A673 (cell line): ENCODE results near the gene WDR31. TPM values are rescaled to one million over a fixed set of nuclear protein-coding genes. Genes with fewer than 3 reads are reported as not detected.

Source experiments
- BruUV-seq: library from RNA; stranded (reverse); fragments of 400-500 nt; replicated peaks from 2 replicates; lab custom pipeline; 2021; lab: Mats Ljungman, UMichigan
- CTCF ChIA-PET: fragments of 300-600 bp; sonication (Branson Sonifier 250); formaldehyde crosslinking; loops from one replicate; lab custom pipeline; 2022; ENCODE audit warnings: antibody characterized with exemption; lab: Charles Lee
- POLR2A ChIA-PET: fragments of 300-600 bp; sonication (Branson Sonifier 250); formaldehyde crosslinking; loops from one replicate; lab custom pipeline; 2022; ENCODE audit warnings: antibody characterized with exemption; ENCODE audit not compliant: low non-redundant PET; lab: Charles Lee
- DNase-seq: peaks from one replicate; pipeline ENCODE4 v3.0.0-alpha.2; 2015; ENCODE audit warnings: low spot score
- H3K27ac ChIP-seq: fragments of 200-600 bp; sonication (generic); 2 replicates; pipeline ENCODE4 v1.5.1; 2016; ENCODE audit warnings: mixed run types, low read depth, mild to moderate bottlenecking, mixed read lengths, antibody characterized with exemption, low read length; ENCODE audit not compliant: poor library complexity, severe bottlenecking
- H3K27me3 ChIP-seq: fragments of 200-600 bp; sonication (generic); replicated peaks from 2 replicates; pipeline ENCODE4 v1.6.1; 2017; ENCODE audit warnings: mixed run types, low read depth, mild to moderate bottlenecking, mixed read lengths, antibody characterized with exemption, low read length; ENCODE audit not compliant: insufficient read depth, poor library complexity
- H3K36me3 ChIP-seq: fragments of 200-600 bp; sonication (generic); 2 replicates; pipeline ENCODE4 v1.6.1; 2016; ENCODE audit warnings: mixed run types, mild to moderate bottlenecking, mixed read lengths, antibody characterized with exemption, low read length; ENCODE audit not compliant: insufficient read depth, poor library complexity, severe bottlenecking
- H3K4me1 ChIP-seq: fragments of 200-600 bp; sonication (generic); 2 replicates; pipeline ENCODE4 v1.6.1; 2017; ENCODE audit warnings: mixed run types, mild to moderate bottlenecking, mixed read lengths, antibody characterized with exemption, low read length; ENCODE audit not compliant: insufficient read depth, poor library complexity, severe bottlenecking
- H3K4me3 ChIP-seq: fragments of 200-600 bp; sonication (generic); 2 replicates; pipeline ENCODE4 v1.5.1; 2016; ENCODE audit warnings: low read depth, mixed run types, mild to moderate bottlenecking, mixed read lengths, low read length; ENCODE audit not compliant: poor library complexity, severe bottlenecking
- H3K9me3 ChIP-seq: fragments of 200-600 bp; sonication (generic); 2 replicates; pipeline ENCODE4 v1.6.1; 2016; ENCODE audit warnings: mixed run types, low read depth, mild to moderate bottlenecking, mixed read lengths, antibody characterized with exemption, low read length; ENCODE audit not compliant: poor library complexity, severe bottlenecking
- CTCF ChIP-seq: fragments of 300-800, 200-600 bp; sonication (generic); conservative IDR thresholded peaks from 2 replicates; pipeline ENCODE4 v1.5.1; 2017; ENCODE audit warnings: low read depth, mild to moderate bottlenecking, antibody characterized with exemption, low read length, moderate library complexity, mixed read lengths
- EZH2 ChIP-seq: fragments of 200-600 bp; sonication (generic); IDR thresholded peaks from 2 replicates; pipeline ENCODE4 v1.6.1; 2017; ENCODE audit warnings: borderline replicate concordance, low read depth, mild to moderate bottlenecking, mixed read lengths, antibody characterized with exemption, low read length; ENCODE audit not compliant: poor library complexity, severe bottlenecking
- intact Hi-C: fragments of 100-400 bp; cut with micrococcal nuclease; formaldehyde crosslinking; loops from one replicate; pipeline ENCODE4 v1.10.0; 2022; ENCODE audit not compliant: unreplicated experiment
- total RNA-seq: library from RNA; stranded (reverse); gene quantifications from 2 replicates; pipeline ENCODE4 v1.2.3, GENCODE V29; 2021

WDR31 gene
- total RNA-seq, 1 experiment from 2014 or later, result 1.3 TPM

GRCh38 chr9:113350937-113351336 is 10.9 kb upstream of the WDR31 start:
- intact Hi-C loops, result no loop called here

GRCh38 chr9:113350107-113350661 is 10.1 kb upstream of the WDR31 start:
- Histone ChIP-seq H3K27me3 (peaks cover 42% of the 10 kb centered on the region), H3K9me3 (no peaks in the 10 kb centered on the region), H3K4me3 (peak overlapping the region; percentile 43), H3K4me1 (no peaks in the 10 kb centered on the region), H3K36me3 (no peaks in the 10 kb centered on the region), H3K27ac (no peak overlapping the region)
- CTCF ChIA-PET, result no interaction called here
- POLR2A ChIA-PET, result no interaction called here
- no peak for DNase-seq
- TF ChIP-seq EZH2 (peak; percentile 41), CTCF (no peak)
- BruUV-seq, result no TSS peak
- intact Hi-C loops, result no loop called here

More at GRCh38 chr9:113350937-113351336, 10.9 kb upstream of the WDR31 start:
- no peak overlapping the region for H3K4me3 ChIP-seq
- no peak for DNase-seq
- no peaks in the 10 kb centered on the region for H3K9me3 ChIP-seq
- no peak overlapping the region for H3K27ac ChIP-seq
- CTCF ChIA-PET, result no interaction called here
- BruUV-seq, result no TSS peak
- POLR2A ChIA-PET, result no interaction called here
- no peaks in the 10 kb centered on the region for H3K4me1 ChIP-seq
- TF ChIP-seq EZH2 (no peak), CTCF (no peak)
- peaks cover 44% of the 10 kb centered on the region for H3K27me3 ChIP-seq
- no peaks in the 10 kb centered on the region for H3K36me3 ChIP-seq

GRCh38 chr9:113349445-113350094 is 9.5 kb upstream of the WDR31 start, which contains the start of gene BSPRY:
Gene BSPRY (plus strand): TSS chr9:113349541. CDS start chr9:113349580, 39 bp downstream.
- POLR2A ChIA-PET, result no interaction called here
- peaks cover 42% of the 10 kb centered on the region for H3K27me3 ChIP-seq
- CTCF ChIA-PET, result no interaction called here
- no peak within 1 kb of the TSS for H3K27ac ChIP-seq
- BruUV-seq, result no TSS peak
- H3K4me1 ChIP-seq, result no peaks in the 10 kb centered on the region
- TF ChIP-seq EZH2, result no peak
- H3K36me3 ChIP-seq, result no peaks in the 10 kb centered on the region
- peak within 1 kb of the TSS; percentile 43 for H3K4me3 ChIP-seq
- no peak for DNase-seq
- intact Hi-C loops, result no loop called here
- H3K9me3 ChIP-seq, result no peaks in the 10 kb centered on the region
